ENCODE data around the gene KLRC1.
"Not testable (repeated sequence)": the region's sequence is repeated elsewhere in the genome, so short reads cannot be mapped to it uniquely, and the experiment has no call there.

Gene KLRC1

DNA sequence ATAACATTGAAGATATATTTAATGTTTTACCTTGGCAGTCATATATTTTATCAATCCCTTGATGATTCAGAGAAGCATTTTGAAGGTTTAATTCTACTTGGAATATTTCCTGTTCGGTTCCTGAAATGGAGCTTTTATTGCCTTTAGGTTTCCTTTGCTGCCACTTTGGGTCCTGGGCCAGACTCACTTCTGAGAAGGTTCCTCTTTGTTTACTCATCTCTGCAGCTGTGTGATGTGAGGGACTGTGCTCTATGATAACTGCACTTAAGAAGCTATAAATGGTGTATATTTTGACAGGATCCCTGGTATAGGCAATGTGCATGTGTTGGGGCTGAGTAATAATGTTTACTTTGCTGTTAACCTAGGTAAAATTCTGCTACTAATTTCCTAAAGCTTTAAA lies 32.8 kb downstream of the KLRC1 start, which contains the start of gene KLRC3:
Gene KLRC3, minus strand, starts transcription at position 262 of the 400 bp plus-strand sequence. Its CDS starts 45 bp downstream, at position 217.
- not testable (repeated sequence) for DNase-seq (ENCODE audit: low read depth in 2 of 2)

DNA sequence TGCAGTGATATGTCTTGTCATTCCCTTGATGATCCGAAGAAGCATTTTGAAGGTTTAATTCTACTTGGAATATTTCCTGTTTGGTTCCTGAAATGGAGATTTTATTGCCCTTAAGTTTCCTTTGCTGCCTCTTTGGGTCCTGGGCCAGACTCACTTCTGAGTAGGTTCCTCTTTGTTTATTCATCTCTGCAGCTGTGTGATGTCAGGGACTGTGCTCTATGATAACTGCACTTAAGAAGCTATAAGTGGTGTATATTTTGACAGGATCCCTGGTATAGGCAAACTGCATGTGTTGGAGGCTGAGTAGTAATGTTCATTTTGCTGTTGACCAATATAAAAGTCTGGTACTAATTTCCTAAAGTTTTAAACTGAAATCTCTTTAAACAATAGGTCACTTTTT lies 43.8 kb downstream of the KLRC1 start, which contains the start of gene KLRC4:
Gene KLRC4, minus strand, starts transcription at position 366 of the 400 bp plus-strand sequence. Its CDS starts 182 bp downstream, at position 184.
- DNase-seq (ENCODE audit: low read depth in 2 of 2): no peak

DNA sequence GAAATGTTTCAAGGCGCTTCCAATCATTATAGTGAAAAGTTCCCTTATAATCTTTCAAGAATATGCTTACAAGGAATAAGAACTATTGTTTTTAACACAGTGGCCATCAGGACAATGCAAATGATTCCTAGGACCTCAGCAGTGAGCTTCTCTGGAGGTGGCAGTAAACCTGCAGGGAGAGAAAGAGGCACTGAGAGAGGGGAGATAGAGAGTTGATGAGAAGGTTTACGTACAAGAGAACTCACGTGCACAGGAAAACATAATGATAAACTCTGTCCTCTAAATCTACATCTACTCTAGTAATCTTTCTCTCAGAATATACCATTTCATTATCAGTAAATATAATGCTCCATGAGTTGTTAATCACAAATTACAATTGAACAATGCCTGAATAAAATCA lies 44.3 kb downstream of the KLRC1 start:
- no peak for DNase-seq (ENCODE audit: low read depth in 2 of 2)

DNA sequence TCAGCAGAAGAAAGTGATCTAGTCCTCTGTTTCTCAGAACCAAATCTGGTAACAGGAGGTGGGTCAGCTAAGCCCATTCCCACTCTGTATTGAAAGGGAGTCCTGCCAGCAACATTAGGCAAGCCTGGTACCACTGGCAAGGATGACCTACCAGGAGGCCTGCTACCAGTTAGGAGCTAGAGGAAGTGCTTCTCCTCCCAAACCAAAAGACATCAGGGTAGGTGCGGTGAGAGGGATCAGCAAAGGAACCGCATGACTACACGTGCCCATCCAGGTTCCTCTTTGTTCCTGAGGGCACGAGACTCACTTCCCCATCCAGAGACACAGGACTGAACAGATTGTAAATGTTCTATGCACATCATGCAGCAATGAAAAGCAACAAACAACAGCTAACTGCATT lies 46.5 kb downstream of the KLRC1 start:
- DNase-seq (ENCODE audit: low read depth in 2 of 2): no peak

DNA sequence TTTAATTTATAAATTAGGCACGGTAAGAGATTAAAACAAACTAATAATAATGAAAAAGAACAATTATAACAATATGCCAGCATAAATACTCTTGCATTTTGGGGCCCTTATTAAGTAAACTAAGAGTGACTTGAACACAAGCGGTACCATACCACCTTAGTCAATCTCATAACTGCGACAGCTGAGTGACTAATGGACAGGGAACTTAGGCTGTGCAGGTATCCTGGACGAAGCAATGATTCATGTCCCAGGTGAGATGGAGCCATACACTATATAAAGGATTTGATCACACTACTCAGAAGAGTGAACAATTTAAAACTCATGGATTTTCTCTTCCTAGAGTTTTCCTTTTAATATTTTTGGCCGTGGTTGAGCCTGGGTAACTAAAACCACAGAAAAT lies 47.9 kb downstream of the KLRC1 start:
- DNase-seq (ENCODE audit: low read depth in 2 of 2): no peak

DNA sequence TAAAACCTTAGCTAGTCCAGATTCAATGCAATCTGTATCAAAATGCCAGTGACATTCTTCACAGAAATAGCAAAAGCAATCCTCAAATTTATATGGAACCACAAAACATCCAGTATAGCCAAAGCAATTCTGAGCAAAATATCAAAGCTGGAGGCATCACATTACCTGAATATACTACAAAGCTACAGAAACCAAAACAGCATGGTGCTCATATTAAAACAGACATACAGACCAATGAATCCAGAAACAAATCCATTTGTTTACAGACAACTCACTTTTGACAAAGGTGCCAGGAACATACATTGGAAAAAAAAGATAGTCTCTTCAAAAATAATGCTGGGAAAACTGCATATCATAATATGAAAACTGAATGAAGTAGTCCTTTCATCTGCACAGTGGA lies 48.4 kb downstream of the KLRC1 start:
- DNase-seq (ENCODE audit: low read depth in 2 of 2): no peak

DNA sequence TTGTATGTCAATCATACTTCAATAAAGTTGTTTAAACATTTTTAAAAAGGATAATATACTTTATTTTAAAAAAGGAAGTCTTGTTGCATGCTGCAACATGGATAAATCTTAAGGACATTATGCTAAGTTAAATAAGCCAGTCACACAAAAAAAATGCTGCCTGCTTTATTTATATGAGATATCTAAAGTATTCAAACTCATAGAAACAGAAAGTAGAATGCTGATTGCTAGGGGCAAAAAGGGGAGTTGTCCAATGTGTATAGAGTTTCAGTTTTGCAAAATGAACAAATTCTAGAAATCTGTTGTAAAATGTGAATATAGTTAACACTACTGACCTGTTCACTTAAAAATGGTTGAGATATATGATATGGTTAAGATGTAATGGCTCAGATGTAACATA lies 52.3 kb downstream of the KLRC1 start:
- no peak for DNase-seq (ENCODE audit: low read depth in 2 of 2)

DNA sequence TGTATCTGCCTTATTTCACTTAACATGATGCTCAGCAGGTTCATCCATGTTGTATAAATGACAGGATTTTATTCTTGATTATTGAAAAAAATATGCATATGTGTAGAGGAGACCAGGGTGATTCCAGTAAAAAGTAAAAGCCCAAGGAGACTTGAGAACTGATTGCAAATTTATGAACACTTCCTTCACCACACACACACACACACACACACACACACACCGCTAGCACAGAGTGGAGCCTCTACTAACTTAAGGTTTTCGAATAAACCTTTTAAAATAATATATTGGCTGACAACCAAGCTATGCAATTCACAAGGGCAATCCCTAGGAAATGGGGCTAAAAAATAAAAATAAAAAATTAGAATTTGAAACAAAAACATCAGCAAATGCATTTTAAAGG lies 55.0 kb downstream of the KLRC1 start:
- no peak for DNase-seq (ENCODE audit: low read depth in 2 of 2)

DNA sequence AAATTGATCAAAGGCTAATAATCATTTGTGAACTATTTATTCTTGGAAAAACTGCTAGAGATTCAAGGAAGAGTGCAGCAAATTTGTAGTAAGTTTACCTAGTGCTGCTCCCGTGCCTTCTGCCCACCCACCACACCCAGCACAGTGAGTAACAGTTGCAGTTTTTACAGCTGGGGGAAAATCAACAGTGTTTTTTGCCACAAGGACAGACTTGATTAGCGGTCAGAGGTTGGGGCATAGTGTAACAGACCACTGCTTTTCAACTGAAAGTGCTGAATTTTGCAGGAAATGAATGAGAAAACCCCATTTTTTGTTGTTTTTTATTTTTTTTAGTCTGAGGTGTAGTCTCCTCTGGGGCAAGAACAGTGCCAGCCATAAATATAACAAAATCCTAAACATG lies 55.9 kb downstream of the KLRC1 start:
- DNase-seq (ENCODE audit: low read depth in 2 of 2): no peak

DNA sequence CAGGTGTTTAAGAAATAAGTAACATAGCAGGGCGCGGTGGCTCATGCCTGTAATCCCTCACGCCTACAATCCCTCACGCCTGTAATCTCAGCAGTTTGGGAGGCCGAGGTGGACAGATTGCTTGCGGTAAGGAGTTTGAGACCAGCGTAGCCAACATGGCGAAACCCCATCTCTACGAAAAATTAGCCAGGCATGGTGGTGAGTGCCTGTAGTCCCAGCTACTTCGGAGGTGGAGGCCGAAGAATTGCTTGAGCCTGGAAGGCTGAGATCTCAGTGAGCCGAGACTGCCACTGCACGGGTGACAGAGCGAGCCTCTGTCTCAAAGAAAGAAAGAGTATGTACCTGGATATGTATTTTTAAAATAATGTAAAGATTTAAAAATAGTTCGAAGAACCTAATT lies 57.0 kb downstream of the KLRC1 start:
- not testable (repeated sequence) for DNase-seq (ENCODE audit: low read depth in 2 of 2)
